Measurements from ENCODE around the gene CECR2.
"Not testable (repeated sequence)": the region's sequence is repeated elsewhere in the genome, so short reads cannot be mapped to it uniquely, and the experiment has no call there.

CECR2 gene

DNA sequence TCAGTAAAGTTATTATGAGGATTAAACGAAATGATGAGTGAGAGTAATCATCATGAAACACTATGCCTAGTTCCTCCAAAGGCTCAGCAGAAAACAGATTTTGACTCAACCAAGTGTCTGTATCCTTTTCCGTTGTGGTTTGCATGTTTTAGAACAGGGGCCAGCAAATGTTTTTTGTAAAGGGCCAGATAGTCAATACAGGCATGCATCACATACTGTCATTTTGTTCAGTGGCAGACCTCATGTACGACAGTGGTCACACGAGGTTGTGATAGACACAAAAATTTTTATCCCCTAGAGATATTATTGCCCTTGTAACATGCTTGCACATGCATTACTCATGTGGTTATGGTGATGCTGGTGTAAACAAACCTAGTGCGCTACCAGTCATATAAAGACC, 112.2 kb downstream of the CECR2 start:
- DNase-seq, result no peak
- in situ Hi-C loops (cut with HindIII; ENCODE audit: low pct_ligation_motif_present, low pct_unique_long_range_greater_than_20kb, low sequenced_read_pairs), result no loop called here

DNA sequence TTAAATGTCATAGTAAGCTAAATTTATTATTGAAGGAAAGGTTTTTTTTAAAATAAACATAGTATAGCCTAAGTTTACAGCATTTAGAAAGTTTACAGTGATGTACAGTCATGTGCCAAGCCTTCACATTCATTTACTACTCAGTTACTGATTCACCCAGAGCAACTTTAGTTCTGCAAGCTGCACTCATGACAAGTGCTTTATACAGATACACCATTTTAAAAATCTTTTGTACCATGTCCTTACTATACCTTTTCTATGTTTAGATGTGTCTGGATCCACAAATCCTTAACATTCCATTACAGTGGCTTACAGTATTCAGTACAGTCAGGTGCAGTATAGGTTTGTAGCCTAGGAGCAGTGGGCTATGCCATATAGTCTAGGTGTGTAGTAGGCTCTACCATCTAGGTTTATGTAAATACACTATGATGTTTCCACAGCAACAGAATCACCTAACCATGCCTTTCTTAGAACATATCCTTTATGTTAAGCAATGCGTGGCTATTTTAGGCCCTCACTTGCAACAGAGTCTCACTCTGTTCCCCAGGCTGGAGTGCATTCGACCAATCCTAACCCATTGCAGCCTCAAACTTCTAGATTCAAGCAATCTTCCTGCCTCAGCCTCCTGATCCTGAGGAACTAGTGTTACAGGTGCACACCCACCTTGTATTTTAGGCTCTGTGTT, 114.6 kb downstream of the CECR2 start:
- DNase-seq, result peak; percentile 4
- in situ Hi-C loops (cut with HindIII; ENCODE audit: low pct_ligation_motif_present, low pct_unique_long_range_greater_than_20kb, low sequenced_read_pairs), result no loop called here

DNA sequence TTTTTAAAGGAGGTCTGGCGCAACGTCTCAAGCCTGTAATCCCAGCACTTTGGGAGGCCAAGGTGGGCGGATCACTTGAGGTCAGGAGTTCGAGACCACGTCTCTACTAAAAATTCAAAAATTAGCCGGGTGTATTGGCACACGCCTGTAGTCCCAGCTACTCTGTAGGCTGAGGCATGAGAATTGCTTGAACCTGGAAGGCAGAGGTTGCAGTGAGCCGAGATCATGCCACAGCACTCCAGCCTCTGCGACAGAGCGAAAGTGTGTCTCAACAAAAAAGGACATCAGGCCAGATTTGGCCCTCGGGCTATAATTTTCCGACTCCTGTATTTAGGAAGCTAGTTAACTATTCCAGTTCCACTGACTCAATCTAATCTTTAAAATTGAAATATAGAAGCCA, 115.3 kb downstream of the CECR2 start:
- in situ Hi-C loops (cut with HindIII; ENCODE audit: low pct_ligation_motif_present, low pct_unique_long_range_greater_than_20kb, low sequenced_read_pairs), result no loop called here

GRCh38 chr22:17486313-17486712, 117.1 kb downstream of the CECR2 start:
- in situ Hi-C loops (cut with HindIII; ENCODE audit: low pct_ligation_motif_present, low pct_unique_long_range_greater_than_20kb, low sequenced_read_pairs), result no loop called here

More for the DNA sequence above, 115.3 kb downstream of the CECR2 start:
- no peak for DNase-seq

DNA sequence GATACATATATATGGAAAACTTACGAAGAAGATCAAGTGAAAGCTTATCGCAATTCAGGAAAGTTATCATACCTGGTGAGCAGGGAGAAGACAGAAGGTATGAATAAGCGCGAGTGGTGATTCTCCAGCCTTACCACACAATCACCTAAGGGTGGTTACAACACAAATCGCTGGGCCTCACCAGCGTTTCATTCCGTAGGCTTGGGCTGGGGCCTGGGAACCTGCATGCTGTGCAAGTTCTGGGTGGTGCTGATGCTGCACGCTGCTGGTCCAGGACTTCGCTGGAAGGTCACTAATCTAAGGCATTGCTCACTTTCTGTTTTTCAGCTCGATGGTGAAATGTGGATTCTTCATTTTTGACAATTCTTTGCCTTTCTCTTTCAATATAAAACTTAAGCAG, 117.5 kb downstream of the CECR2 start:
- in situ Hi-C loops (cut with HindIII; ENCODE audit: low pct_ligation_motif_present, low pct_unique_long_range_greater_than_20kb, low sequenced_read_pairs), result no loop called here
- no peak for DNase-seq

More at GRCh38 chr22:17486313-17486712, 117.1 kb downstream of the CECR2 start:
- no peak for DNase-seq

DNA sequence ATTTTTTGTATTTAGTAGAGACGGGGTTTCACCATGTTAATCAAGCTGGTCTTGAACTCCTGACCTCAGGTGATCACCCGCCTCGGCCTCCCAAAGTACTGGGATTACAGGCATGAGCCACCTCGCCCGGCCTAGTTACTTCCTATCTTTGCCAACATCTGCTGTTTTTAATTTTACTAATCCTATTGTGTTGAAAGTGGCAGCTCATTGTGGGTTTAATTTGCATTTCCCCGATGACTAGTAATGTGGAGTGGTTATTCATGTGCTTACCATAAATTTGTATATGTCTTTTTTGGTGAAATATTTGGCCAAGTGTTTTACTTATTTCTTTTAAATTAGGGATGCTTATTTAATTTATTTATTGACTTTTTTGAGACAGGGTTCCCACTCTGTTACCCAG, 119.8 kb downstream of the CECR2 start:
- DNase-seq, result no peak
- in situ Hi-C loops (cut with HindIII; ENCODE audit: low pct_ligation_motif_present, low pct_unique_long_range_greater_than_20kb, low sequenced_read_pairs), result no loop called here

DNA sequence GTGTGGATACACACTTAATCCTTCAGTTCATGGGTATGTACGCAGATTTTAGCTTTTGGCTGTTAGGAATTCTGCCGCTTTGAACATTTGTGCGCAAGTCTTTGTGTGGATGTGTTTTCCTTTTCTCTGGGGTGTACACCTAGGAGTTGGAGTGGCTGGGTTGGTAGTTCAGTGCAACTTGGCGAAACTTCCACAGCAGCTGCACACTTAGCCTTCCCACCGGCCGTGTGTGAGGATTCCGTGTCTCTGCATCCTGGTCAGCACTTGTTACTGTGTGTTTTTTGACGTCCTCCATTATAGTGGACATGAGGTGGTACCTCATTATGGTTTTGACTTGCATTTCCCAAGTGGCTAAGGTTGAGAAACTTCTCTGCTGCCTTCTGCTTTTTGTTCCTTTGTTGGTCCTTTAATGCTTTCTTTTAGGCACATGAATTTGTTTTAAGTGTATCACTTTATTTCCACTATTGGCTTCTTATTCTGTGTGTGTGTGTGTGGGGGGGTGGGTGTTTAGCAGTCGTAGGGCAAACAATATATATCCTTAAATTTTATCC, 121.9 kb downstream of the CECR2 start:
- DNase-seq, result no peak
- in situ Hi-C loops (cut with HindIII; ENCODE audit: low pct_ligation_motif_present, low pct_unique_long_range_greater_than_20kb, low sequenced_read_pairs), result no loop called here

GRCh38 chr22:17492247-17492646, 123.0 kb downstream of the CECR2 start:
- in situ Hi-C loops (cut with HindIII; ENCODE audit: low pct_ligation_motif_present, low pct_unique_long_range_greater_than_20kb, low sequenced_read_pairs), result no loop called here
- DNase-seq, result no peak

DNA sequence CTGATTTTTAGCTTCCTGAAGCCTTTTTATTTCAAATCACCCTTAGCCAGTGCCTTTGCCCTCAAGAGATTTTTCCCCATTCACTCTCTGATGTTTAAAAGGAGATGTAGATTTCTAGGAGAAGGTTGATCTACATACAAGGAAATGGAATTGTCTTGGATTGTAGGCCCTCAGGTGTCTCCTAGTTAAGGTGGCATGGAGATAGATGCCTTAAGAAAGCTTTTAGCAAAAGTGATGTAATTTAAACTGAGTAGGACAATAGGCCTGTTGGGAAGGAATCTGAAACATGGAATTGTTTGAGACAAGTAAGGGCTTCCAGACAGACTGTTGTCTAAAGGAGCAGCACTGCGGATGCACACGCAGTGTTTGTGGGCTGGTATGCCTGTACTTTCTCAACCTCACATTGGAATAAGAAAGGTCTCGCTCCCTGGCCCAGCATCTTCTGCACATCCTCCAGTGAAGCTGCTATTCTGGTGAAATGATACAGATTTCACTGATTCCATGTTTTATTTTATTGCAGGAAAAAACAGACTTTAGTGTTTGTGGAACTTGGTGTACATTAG, 124.2 kb downstream of the CECR2 start:
- in situ Hi-C loops (cut with HindIII; ENCODE audit: low pct_ligation_motif_present, low pct_unique_long_range_greater_than_20kb, low sequenced_read_pairs), result no loop called here
- DNase-seq, result no peak

GRCh38 chr22:17496841-17497240, 127.6 kb downstream of the CECR2 start:
- in situ Hi-C loops (cut with HindIII; ENCODE audit: low pct_ligation_motif_present, low pct_unique_long_range_greater_than_20kb, low sequenced_read_pairs), result no loop called here
- no peak for DNase-seq

GRCh38 chr22:17501679-17502285, 132.5 kb downstream of the CECR2 start:
- peak; percentile 64 for DNase-seq
- in situ Hi-C loops (cut with HindIII; ENCODE audit: low pct_ligation_motif_present, low pct_unique_long_range_greater_than_20kb, low sequenced_read_pairs), result no loop called here

DNA sequence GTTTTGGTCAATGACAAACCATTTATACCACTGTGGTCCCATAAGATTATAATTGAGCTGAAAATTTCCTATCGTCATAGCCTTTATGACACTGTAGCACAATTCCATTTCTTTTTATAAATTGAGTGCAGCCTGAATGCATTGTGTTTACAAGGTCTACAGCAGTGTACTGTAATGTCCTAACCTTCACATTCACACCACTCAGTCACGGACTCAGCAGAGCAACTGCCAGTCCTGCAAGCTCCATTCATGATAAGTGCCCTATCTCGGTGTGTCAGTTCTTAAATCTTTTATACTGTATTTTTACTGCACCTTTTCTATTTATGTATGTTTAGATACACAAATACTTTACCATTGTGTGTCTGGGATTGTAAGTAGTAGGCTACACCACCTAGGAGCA, 138.8 kb downstream of the CECR2 start:
- in situ Hi-C loops (cut with HindIII; ENCODE audit: low pct_ligation_motif_present, low pct_unique_long_range_greater_than_20kb, low sequenced_read_pairs), result no loop called here
- DNase-seq, result no peak

GRCh38 chr22:17512960-17513359, 143.7 kb downstream of the CECR2 start:
- in situ Hi-C loops (cut with HindIII; ENCODE audit: low pct_ligation_motif_present, low pct_unique_long_range_greater_than_20kb, low sequenced_read_pairs), result no loop called here
- no peak for DNase-seq

DNA sequence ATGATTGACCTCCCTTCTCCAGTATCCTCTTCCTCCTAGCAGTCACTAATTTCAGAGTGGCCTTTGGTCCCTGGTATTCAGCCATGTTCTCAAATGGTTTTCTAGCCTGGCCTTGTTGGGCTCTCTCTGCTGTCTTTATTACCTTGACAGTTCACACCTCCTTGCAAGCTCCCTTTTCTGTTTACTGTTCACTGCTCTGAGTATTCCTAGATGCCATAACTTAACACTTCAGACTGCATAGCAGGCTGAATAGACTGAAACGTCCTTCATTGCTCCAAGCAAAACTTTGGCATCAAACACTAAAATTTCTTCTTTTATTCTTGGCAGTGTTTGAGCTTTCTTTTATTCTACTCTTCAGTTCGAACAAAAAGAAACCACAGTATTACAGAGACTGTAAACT, 144.4 kb downstream of the CECR2 start:
- in situ Hi-C loops (cut with HindIII; ENCODE audit: low pct_ligation_motif_present, low pct_unique_long_range_greater_than_20kb, low sequenced_read_pairs), result no loop called here
- DNase-seq, result no peak

GRCh38 chr22:17514084-17514483, 144.8 kb downstream of the CECR2 start:
- in situ Hi-C loops (cut with HindIII; ENCODE audit: low pct_ligation_motif_present, low pct_unique_long_range_greater_than_20kb, low sequenced_read_pairs), result no loop called here
- no peak for DNase-seq

- in situ Hi-C loops (cut with HindIII; ENCODE audit: low pct_ligation_motif_present, low pct_unique_long_range_greater_than_20kb, low sequenced_read_pairs), result no loop called here
- no peak for DNase-seq
These were observed 149.1 kb downstream of the CECR2 start for GRCh38 chr22:17518406-17518805.

- not testable (repeated sequence) for DNase-seq
These were observed 152.7 kb downstream of the CECR2 start for GRCh38 chr22:17521971-17522370.

DNA sequence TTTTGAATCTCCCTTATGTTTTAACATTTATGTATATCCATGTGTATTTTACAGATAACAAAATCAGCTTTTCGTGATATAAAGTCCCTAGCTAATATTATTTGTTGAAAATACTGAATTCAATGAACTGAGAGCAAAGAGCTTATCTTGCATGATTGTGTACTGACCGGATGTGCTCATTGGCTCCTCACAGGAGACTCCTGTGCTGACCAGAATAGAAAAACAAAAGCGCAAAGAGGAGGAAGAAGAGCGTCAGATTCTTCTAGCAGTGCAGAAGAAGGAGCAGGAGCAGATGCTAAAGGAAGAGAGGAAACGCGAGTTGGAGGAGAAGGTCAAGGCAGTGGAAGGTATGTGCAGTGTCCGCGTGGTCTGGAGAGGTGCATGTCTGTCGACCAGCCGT, 154.7 kb downstream of the CECR2 start:
- no peak for DNase-seq
- in situ Hi-C loops (cut with HindIII; ENCODE audit: low pct_ligation_motif_present, low pct_unique_long_range_greater_than_20kb, low sequenced_read_pairs), result no loop called here

More at GRCh38 chr22:17521971-17522370, 152.7 kb downstream of the CECR2 start:
- in situ Hi-C loops (cut with HindIII; ENCODE audit: low pct_ligation_motif_present, low pct_unique_long_range_greater_than_20kb, low sequenced_read_pairs), result not testable (repeated sequence)

- peak; percentile 12 for DNase-seq
- in situ Hi-C loops (cut with HindIII; ENCODE audit: low pct_ligation_motif_present, low pct_unique_long_range_greater_than_20kb, low sequenced_read_pairs), result no loop called here
These were observed 167.0 kb downstream of the CECR2 start for GRCh38 chr22:17536269-17536668.

- in situ Hi-C loops (cut with HindIII; ENCODE audit: low pct_ligation_motif_present, low pct_unique_long_range_greater_than_20kb, low sequenced_read_pairs), result no loop called here
- DNase-seq, result no peak
These were observed 167.9 kb downstream of the CECR2 start for GRCh38 chr22:17537155-17537554.
